OCI-LY1 (cell line): ENCODE results near the gene GINS3.

Experiments
- CTCF ChIP-seq: fragments of 200-600 bp; sonication (generic), shearing (Covaris generic); IDR thresholded peaks from 2 replicates; pipeline ENCODE4 v1.5.1; 2017; ENCODE audit warnings: mild to moderate bottlenecking, antibody characterized with exemption, low read length, moderate library complexity, mixed read lengths
- EZH2 ChIP-seq: fragments of 200-600 bp; sonication (generic), shearing (Covaris generic); IDR thresholded peaks from 2 replicates; pipeline ENCODE4 v1.8.0; 2017; ENCODE audit warnings: borderline replicate concordance, mixed run types, mild to moderate bottlenecking, antibody characterized with exemption, low read length, moderate library complexity, mixed read lengths

- TF ChIP-seq CTCF: no peak
- no peak for TF ChIP-seq EZH2
These were observed 27.1 kb downstream of the GINS3 start for GRCh38 chr16:58419241-58419990.
